ENCODE results near the gene TSTD2.

DNA sequence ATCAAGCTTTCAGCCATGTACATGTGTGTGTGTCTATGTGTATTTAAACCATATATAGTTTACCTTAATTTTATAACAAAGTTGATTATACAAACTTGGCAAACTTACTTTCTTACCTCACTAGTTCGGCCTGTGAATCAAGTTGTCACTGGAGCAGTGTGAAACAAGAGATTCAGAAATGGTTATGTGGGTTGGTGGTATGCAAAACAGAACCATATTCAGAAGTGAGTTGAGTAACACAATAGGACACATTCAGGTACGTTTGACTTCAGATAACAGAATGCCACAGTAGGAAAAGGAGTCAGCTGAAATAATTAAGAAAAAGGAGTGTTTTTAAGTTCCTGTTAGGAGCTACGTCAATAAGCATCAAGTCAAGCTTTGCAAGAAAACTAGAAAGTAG, 42.5 kb upstream of the TSTD2 start:
- TF ChIP-seq YY1 (IDR thresholded peaks at IDR 0.05; ENCODE audit: insufficient read depth, insufficient read length) (no peak), ZNF274 (IDR thresholded peaks at IDR 0.05; ENCODE audit: low read depth, low read length) (no peak)

Measured in NT2/D1 (cell line).